ENCODE results near the gene TSPAN17.

DNA sequence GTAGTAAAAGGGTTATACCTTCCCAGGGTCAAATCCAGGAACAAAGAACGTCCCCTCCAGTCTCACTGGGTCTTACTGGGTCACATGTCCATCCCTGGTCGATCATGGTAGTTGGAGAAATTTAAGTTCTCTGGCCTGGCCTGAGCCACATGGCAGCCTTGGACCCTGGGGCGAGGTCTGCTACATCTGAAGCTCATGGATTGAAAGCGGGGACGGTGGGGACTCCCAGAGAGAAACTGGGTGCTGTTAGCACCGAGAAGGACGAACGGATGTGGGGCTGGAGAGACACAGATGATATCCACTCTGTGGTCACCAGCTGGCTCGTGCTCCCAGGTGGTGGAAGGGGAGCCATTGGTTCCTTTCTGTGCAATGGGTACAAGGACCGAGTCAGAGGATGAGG, 46.9 kb downstream of the TSPAN17 start:
- TF ChIP-seq, protein P1, sequence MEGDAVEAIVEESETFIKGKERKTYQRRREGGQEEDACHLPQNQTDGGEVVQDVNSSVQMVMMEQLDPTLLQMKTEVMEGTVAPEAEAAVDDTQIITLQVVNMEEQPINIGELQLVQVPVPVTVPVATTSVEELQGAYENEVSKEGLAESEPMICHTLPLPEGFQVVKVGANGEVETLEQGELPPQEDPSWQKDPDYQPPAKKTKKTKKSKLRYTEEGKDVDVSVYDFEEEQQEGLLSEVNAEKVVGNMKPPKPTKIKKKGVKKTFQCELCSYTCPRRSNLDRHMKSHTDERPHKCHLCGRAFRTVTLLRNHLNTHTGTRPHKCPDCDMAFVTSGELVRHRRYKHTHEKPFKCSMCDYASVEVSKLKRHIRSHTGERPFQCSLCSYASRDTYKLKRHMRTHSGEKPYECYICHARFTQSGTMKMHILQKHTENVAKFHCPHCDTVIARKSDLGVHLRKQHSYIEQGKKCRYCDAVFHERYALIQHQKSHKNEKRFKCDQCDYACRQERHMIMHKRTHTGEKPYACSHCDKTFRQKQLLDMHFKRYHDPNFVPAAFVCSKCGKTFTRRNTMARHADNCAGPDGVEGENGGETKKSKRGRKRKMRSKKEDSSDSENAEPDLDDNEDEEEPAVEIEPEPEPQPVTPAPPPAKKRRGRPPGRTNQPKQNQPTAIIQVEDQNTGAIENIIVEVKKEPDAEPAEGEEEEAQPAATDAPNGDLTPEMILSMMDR (conservative IDR thresholded peaks at IDR 0.05 in 1 of 2, IDR thresholded peaks at IDR 0.05 in 1 of 2; ENCODE audit: low read depth in 1 of 2, low read length in 2 of 2) = no peak
- no peak for TF ChIP-seq EZH2 (IDR thresholded peaks at IDR 0.05; ENCODE audit: low read length, missing control alignments)

Measured in fibroblast of lung (primary cell).